ENCODE measurements around the gene FGD4.
A peak's percentile ranks its signal among the peaks of the same experiment; 100 is the strongest.
"Not testable (repeated sequence)": the region's sequence is repeated elsewhere in the genome, so short reads cannot be mapped to it uniquely, and the experiment has no call there.

Gene FGD4

GRCh38 chr12:32522331-32523221 lies 123.2 kb downstream of the FGD4 start:
- DNase-seq (ENCODE audit: low read depth), result no peak

- not testable (repeated sequence) for DNase-seq (ENCODE audit: low read depth)
Observed at GRCh38 chr12:32525802-32526201, 126.4 kb downstream of the FGD4 start.

DNA sequence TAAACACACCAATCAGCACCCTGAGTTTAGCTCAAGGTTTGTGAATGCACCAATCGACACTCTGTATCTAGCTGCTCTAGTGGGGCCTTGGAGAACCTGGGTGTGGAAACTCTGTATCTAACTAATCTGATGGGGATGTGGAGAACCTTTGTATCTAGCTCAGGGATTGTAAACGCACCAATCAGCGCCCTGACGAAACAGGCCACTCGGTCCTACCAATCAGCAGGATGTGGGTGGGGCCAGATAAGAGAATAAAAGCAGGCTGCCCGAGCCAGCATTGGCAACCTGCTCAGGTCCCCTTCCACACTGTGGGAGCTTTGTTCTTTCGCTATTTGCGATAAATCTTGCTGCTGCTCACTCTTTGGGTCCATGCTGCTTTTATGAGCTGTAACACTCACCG lies 127.0 kb downstream of the FGD4 start:
- not testable (repeated sequence) for DNase-seq (ENCODE audit: low read depth)

DNA sequence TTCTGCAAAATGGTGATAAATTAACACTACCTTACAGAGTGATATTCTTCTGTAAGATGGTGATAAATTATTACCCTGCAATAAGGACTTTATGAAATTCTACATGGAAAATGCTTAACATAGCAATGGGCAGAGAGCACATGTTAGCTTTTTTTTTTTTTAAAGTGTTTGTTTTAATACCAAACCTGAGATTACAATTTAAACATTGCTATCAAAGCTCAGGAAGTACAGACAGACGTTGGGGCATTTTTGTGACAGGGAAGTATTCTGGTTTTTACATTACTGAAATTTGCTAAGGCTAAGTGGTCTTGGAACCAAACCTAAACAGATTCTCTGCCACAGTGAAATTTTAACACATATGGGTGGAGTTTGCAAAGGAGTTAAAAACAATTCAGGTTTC lies 133.1 kb downstream of the FGD4 start:
- no peak for DNase-seq (ENCODE audit: low read depth)

- DNase-seq (ENCODE audit: low read depth), result no peak
Observed at GRCh38 chr12:32532951-32533350, 133.6 kb downstream of the FGD4 start.

DNA sequence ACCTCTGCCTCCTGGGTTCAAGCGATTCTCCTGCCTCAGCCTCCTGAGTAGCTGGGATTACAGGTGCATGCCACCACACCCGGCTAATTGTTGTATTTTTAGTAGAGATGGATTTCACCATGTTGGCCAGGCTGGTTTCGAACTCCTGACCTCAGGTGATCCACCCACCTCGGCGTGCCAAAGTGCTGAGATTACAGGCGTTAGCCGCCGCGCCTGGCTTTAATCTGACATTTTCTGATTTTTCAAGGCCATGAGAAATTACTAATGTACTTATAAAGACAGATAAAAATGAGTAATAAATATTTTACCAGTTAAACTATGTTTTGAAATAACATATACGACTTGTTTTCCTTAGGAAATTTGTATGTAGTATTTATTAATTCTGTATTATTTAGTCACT lies 134.1 kb downstream of the FGD4 start:
- DNase-seq (ENCODE audit: low read depth), result not testable (repeated sequence)

GRCh38 chr12:32533971-32534590 lies 134.7 kb downstream of the FGD4 start:
- peak; percentile 55 for DNase-seq (ENCODE audit: low read depth)

DNA sequence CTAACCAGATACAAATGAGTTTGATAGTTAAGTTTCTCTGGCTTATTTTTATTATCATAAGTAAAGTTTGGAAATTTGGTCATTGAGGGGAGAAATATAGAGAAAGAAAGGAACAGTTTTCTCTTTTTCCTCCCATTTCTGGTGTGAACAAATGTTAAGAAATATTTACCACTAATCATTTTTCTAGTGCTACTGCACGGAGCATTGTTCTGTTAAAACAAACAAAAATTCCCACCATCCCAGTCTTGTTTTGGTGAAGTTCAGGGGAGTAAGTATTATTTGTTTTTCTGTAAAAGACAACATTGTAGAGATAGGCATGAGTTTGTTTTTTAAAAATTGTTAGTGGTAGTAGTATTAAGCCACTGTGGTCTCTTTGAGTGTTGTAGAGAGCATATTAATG lies 135.3 kb downstream of the FGD4 start:
- no peak for DNase-seq (ENCODE audit: low read depth)

DNA sequence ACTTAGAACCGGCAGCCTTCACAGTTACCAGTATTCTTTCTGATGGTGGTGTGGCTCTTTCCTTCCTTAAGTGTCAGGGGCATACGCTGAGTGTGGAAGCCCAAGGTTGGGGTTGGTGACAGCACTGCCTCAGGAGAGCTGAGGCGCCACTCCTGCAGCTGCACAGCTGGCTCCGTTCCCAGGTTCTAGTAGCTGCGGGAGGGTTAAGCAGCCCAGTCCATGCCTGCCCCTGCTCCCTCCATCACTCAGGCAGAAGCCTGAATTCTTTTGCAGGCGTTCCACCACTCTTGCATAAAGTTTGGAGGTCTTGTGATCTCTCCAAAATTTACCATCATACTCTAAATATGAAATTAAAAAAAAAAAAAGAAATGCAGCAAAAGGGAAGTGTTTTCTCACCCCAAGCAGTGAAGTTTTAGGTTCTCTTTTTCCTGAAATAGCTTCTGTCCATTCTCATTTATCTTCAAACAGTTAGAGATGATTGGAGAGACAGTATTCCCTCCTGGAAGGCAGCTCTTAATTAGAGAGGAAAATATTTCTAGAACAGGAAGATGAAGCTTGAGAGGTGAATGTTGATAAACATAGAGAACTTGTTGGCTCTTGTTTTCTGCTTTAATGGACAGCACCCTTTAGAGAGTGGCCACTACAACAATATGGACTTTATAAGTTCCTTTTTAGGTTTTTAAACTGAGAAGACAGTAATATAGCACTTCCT lies 136.1 kb downstream of the FGD4 start:
- DNase-seq (ENCODE audit: low read depth), result no peak

GRCh38 chr12:32536000-32536345 lies 136.6 kb downstream of the FGD4 start:
- DNase-seq (ENCODE audit: low read depth), result no peak

DNA sequence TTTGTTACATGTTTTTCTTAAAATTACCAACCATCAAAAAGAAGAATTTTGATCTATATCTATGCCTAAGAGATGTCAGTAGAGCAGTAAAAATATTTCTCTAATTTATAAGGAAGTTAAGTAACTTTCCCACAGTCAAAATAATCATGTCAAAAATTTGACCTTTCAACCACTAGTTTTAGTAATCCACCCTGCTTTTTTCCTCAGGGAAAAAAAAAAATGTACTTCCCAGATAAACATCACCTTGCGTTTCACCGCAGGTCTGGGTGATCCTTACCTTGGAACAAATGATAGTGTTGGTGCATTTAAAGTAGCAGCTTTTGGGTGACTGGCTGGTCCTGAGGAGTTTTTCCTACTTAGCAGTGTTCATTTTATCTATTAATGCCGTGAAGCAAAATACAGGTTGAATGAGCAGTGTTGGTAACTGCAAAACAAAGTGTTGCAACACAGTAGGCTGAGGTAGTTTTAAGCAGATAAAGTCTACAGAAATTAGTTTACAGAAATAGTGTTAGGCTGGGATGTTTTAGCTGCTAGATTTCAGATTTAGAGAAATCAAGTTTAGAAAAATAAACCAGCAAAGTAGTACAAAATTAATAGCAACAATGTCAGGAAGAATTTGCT lies 142.5 kb downstream of the FGD4 start:
- no peak for DNase-seq (ENCODE audit: low read depth)

GRCh38 chr12:32542428-32543229 lies 143.3 kb downstream of the FGD4 start:
- DNase-seq (ENCODE audit: low read depth), result no peak

DNA sequence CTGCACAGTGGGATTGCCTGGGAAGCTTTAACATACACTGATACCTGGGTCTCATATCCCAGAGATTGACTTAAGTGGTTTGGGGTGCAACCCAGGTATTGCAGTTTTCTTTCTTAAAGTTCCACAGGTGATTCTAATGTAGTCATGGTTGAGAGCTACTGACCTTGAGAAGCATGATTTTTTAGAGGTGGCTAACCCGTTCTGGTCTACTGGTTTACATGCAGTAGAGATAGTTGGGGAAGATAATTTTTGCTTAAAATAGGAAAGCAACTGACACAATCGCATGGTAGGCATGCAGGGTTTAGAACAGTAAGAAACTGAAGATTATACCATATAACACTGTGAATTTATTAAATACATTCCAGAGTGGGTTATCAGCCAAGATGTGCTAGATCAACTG lies 145.5 kb downstream of the FGD4 start:
- DNase-seq (ENCODE audit: low read depth), result no peak

DNA sequence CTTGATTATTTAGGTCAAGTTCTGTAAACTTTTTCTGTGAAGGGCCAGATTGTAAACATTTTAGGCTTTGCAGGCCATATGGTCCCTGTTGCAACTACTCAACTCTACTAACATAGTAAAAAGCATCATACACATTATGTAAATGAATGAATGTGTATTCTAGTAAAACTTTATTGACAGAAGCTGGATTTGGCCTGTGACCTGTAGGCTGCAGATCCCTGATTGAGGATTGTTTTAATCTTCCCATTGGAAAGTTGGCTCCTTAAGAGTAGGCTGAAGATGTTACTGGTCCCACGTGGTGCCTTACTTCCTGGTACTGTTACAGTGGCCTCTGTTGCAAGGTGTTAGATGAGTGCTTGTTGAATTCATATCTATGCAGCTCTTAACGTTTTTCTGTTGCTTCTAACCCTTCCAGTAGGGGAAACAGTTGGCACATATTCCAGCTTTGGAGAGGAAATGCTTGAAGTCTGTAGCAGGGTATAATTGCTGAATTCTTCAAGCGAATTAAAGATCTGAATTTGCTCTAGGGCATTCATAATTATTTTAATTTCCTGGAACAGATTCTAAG lies 146.1 kb downstream of the FGD4 start:
- DNase-seq (ENCODE audit: low read depth), result no peak

GRCh38 chr12:32546272-32546671 lies 146.9 kb downstream of the FGD4 start:
- no peak for DNase-seq (ENCODE audit: low read depth)

GRCh38 chr12:32548691-32549281 lies 149.4 kb downstream of the FGD4 start:
- no peak for DNase-seq (ENCODE audit: low read depth)

- no peak for DNase-seq (ENCODE audit: low read depth)
Observed at GRCh38 chr12:32549675-32550079, 150.3 kb downstream of the FGD4 start.

DNA sequence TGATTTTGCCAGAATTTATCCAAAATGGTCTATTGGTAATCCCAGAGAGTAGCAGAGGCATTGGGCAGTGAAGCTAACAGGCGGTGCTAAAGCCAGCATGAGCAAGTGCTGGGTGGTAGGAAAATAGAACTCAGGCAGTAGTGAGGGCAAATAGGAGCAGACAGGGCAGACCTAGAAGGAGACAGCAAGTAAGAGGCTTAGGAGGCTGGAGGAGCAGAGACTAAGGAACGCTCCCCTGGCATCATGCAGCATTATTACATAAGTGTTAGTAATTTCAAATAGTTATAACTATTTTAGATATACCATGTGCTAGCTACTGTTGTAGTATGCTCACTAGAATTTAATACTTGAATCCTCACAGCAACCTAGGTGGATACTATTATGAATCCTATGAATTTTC lies 151.7 kb downstream of the FGD4 start:
- DNase-seq (ENCODE audit: low read depth), result no peak

DNA sequence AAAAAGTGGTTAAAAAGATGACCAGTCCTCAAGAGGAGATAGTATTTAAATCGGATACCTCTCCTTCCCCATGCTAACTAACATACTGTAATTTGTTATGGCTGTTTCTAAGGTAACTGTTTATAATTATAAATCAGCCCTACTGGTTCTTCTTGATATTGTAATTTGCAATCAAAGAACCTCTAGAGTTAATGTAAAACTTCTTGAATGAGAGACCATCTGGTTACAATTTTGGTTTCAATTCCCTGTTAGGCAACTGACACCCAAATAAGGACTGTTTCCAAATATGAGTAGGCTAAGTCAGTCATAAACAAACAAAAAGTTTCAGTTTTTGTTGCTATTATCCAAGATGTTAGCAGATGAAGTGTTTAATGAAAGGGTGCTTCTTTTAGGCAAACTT lies 159.5 kb downstream of the FGD4 start:
- DNase-seq (ENCODE audit: low read depth), result peak; percentile 59

DNA sequence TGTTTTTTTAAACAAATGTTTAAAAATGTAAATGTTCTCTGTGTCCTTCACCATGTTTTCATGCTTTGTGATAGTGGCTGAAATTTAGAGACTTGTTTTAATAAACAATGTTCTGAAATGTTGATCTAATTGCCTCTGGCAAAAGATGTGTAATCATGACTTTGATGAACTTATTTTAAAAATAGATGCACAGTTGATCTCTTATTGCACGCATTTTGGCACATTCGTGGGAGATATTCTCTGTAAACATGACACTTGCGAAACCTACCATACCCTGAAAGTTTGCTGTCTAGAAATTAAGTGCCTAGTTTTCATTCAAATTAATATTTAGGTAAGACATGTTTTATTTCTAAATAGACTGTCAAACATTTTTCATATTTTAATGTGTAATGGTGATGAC lies 160.1 kb downstream of the FGD4 start:
- no peak for DNase-seq (ENCODE audit: low read depth)

- DNase-seq (ENCODE audit: low read depth), result no peak
Observed at GRCh38 chr12:32560520-32560919, 161.2 kb downstream of the FGD4 start.
